ENCODE data around the gene KRT7. TPM values are rescaled to one million over a fixed set of nuclear protein-coding genes. Genes with fewer than 3 reads are reported as not detected.
A peak's percentile ranks its signal among the peaks of the same experiment; 100 is the strongest.

The KRT7 gene
- total RNA-seq, 1 donor from 2014 or later: 90.3 TPM

- Mint-ChIP-seq H3K27me3 (ENCODE audit: low read depth) (peaks cover 33% of the 10 kb centered on the region), H3K27ac (no peak overlapping the region), H3K36me3 (peaks cover 3% of the 10 kb centered on the region), H3K4me1 (peaks cover 33% of the 10 kb centered on the region), H3K4me3 (no peak overlapping the region), H3K9me3 (peaks cover 21% of the 10 kb centered on the region)
- DNase-seq (ENCODE audit: low spot score in 2 of 2, unreplicated experiment in 2 of 2): no peak
- no peak for TF ChIP-seq CTCF (IDR thresholded peaks at IDR 0.05; ENCODE audit: unreplicated experiment)
Measured at GRCh38 chr12:52227606-52228166, 5.4 kb upstream of the KRT7 start.

GRCh38 chr12:52228366-52228765 is 4.7 kb upstream of the KRT7 start:
- H3K27me3 Mint-ChIP-seq (ENCODE audit: low read depth): peaks cover 36% of the 10 kb centered on the region
- no peak overlapping the region for H3K4me3 Mint-ChIP-seq
- no peak for DNase-seq (ENCODE audit: low spot score in 2 of 2, unreplicated experiment in 2 of 2)
- peaks cover 3% of the 10 kb centered on the region for H3K36me3 Mint-ChIP-seq
- peaks cover 21% of the 10 kb centered on the region for H3K9me3 Mint-ChIP-seq
- no peak overlapping the region for H3K27ac Mint-ChIP-seq
- H3K4me1 Mint-ChIP-seq: peaks cover 36% of the 10 kb centered on the region
- no peak for TF ChIP-seq CTCF (IDR thresholded peaks at IDR 0.05; ENCODE audit: unreplicated experiment)

GRCh38 chr12:52228931-52229330 is 4.1 kb upstream of the KRT7 start:
- TF ChIP-seq CTCF (IDR thresholded peaks at IDR 0.05; ENCODE audit: unreplicated experiment): no peak
- Mint-ChIP-seq H3K36me3 (peaks cover 1% of the 10 kb centered on the region), H3K4me1 (peaks cover 40% of the 10 kb centered on the region), H3K27ac (no peak overlapping the region), H3K27me3 (ENCODE audit: low read depth) (peaks cover 39% of the 10 kb centered on the region), H3K4me3 (no peak overlapping the region), H3K9me3 (peaks cover 18% of the 10 kb centered on the region)
- DNase-seq (ENCODE audit: low spot score in 2 of 2, unreplicated experiment in 2 of 2): no peak

- Mint-ChIP-seq H3K4me3 (no peak overlapping the region), H3K27ac (no peak overlapping the region), H3K36me3 (no peaks in the 10 kb centered on the region), H3K9me3 (peaks cover 12% of the 10 kb centered on the region), H3K4me1 (peaks cover 49% of the 10 kb centered on the region), H3K27me3 (ENCODE audit: low read depth) (peaks cover 43% of the 10 kb centered on the region)
- TF ChIP-seq CTCF (IDR thresholded peaks at IDR 0.05; ENCODE audit: unreplicated experiment): no peak
- DNase-seq (ENCODE audit: low spot score in 2 of 2, unreplicated experiment in 2 of 2): no peak
Measured at GRCh38 chr12:52229836-52230343, 3.2 kb upstream of the KRT7 start.

GRCh38 chr12:52230364-52231281 is 2.4 kb upstream of the KRT7 start:
- no peak for DNase-seq (ENCODE audit: low spot score in 2 of 2, unreplicated experiment in 2 of 2)
- Mint-ChIP-seq H3K9me3 (peaks cover 12% of the 10 kb centered on the region), H3K36me3 (peaks cover 3% of the 10 kb centered on the region), H3K27me3 (ENCODE audit: low read depth) (peaks cover 46% of the 10 kb centered on the region), H3K4me3 (no peak overlapping the region), H3K4me1 (peaks cover 49% of the 10 kb centered on the region), H3K27ac (peak overlapping the region; percentile 71)
- no peak for TF ChIP-seq CTCF (IDR thresholded peaks at IDR 0.05; ENCODE audit: unreplicated experiment)
